ENCODE measurements around the gene KCNT2.

Gene KCNT2

DNA sequence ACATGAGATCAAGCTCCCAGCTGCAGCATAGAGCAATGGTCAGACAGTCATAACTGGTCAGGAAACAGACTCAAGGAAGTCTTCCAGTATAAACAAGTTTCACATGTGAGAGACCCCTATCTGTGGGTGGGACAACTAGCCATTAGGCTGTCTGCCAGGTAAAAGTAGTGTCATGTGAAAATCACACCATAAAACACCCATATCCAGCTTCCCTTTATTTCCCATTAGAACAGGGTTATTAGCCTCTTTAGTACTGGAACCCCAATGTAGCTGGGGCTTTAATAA is 426.7 kb downstream of the KCNT2 start:
- DNase-seq (ENCODE audit: low read depth) = no peak

DNA sequence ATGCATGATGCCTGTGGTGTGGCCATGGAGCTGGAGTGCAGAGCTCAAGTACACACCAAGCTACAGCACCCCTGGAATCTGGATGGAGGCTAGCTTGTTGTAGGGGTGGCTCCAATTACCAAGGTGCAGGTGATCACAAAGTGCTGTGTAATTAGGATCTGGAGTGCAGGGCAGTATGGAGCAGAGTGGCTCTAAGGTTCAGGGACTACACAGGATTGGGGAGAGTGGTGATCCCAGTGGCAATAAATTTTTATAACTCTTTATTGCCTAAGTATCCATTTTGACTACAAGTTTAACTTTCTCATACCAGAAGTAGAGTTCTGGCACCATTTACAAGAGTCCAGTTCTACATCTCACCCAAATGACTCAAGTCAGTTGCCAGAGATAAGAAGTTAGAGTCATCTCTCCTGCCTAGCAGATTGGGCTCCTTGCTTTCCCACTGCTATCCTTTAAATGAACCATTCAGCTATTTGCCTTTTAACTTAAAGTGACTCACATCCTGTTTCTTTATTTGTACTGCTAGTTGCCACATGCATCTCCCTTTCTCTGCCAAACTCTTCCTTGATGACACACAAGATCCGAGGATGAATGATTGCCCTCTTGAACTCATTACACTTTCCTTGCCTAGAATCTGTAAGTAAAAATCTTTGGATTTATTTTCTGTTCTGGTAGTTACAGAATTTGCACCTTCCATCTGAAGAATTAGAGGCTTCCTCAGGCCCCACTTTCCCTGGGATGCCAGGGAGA is 427.2 kb downstream of the KCNT2 start:
- DNase-seq (ENCODE audit: low read depth) = no peak

DNA sequence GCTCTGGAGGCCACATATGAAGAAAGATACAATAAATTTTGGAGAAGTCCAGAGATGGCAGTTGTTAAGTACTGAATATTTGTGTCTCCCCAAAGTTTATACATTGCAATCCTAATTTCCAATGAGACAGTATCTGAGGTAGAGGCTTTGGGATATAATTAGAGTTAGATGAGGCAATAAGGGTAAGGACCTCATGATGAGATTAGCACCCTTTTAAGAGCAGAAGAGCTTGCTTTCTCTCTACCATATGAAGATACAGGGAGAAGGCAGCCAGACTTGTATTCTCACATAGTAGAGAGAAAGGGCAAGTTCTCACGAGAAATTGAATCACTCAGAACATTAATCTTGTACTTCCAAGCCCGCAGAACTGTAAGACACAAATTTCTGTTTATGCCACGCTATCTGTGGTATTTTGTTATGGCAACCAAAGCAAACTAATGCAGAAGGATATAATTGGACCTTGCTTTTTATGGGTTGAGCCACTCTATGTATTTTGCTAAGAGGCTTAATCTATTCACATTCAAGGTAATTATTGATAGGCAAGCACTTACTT is 430.1 kb downstream of the KCNT2 start:
- DNase-seq (ENCODE audit: low read depth) = no peak

All from activated T-cell treated with anti-CD3 and anti-CD28 coated beads for 48 hours (primary cell).